Esophagus muscularis mucosa (tissue), 4 donors: ENCODE data around the gene IP6K2. TPM values are rescaled to one million over a fixed set of nuclear protein-coding genes. Genes with fewer than 3 reads are reported as not detected.

Source experiments
- DNase-seq: peaks from one replicate; pipeline ENCODE4 v3.0.0-alpha.2; 2017; ENCODE audit errors: extremely low spot score
- H3K27ac ChIP-seq, 4 donors: fragments of 200-600 bp; sonication (generic); replicated peaks in 1 of 4; 1 replicate in 3 of 4; 2 replicates in 1 of 4; pipeline ENCODE4 v1.5.1; 2016 to 2019; ENCODE audit warnings: mild to moderate bottlenecking in 1 of 4
- H3K27me3 ChIP-seq, 4 donors: fragments of 200-600 bp; sonication (generic); one replicate each; pipeline versions ENCODE4 v1.5.1 to v1.6.0; 2016 to 2019
- H3K36me3 ChIP-seq, 4 donors: fragments of 200-600 bp; sonication (generic); one replicate each; pipeline ENCODE4 v1.5.1; 2016 to 2019
- H3K4me1 ChIP-seq, 4 donors: fragments of 200-600 bp; sonication (generic); one replicate each; pipeline ENCODE4 v1.5.1; 2016 to 2019
- H3K4me3 ChIP-seq, 4 donors: fragments of 200-600 bp; sonication (generic); 1 replicate in 2 of 4; 2 replicates in 2 of 4; pipeline ENCODE4 v1.5.1; 2016 to 2019; ENCODE audit warnings: mild to moderate bottlenecking in 4 of 4, moderate library complexity in 1 of 4
- H3K9me3 ChIP-seq, 4 donors: fragments of 200-600 bp; sonication (generic); 1 replicate in 3 of 4; 2 replicates in 1 of 4; pipeline ENCODE4 v1.5.1; 2016 to 2019
- CTCF ChIP-seq, 3 experiments: fragments of 200-600 bp in 2 of 3; fragments of 450-650 bp in 1 of 3; sonication (generic) in 2 of 3; IDR thresholded peaks; one replicate each; pipeline ENCODE4 v1.5.1; 2017 to 2019; ENCODE audit warnings: antibody characterized with exemption in 3 of 3, mild to moderate bottlenecking in 2 of 3, moderate library complexity in 1 of 3
- EP300 ChIP-seq: sonication (generic); formaldehyde crosslinking; IDR thresholded peaks from one replicate; pipeline ENCODE4 v1.6.1; 2017; ENCODE audit warnings: antibody characterized with exemption
- POLR2A ChIP-seq: fragments of 450-650 bp; IDR thresholded peaks from one replicate; pipeline ENCODE4 v1.6.1; 2017; ENCODE audit warnings: antibody characterized with exemption, moderate library complexity, mild to moderate bottlenecking, low read depth
- POLR2AphosphoS5 ChIP-seq, 2 donors: sonication (generic); formaldehyde crosslinking; IDR thresholded peaks; one replicate each; pipeline ENCODE4 v1.6.1; 2017; ENCODE audit warnings: antibody characterized with exemption in 2 of 2
- WGBS: methylation state at CpG from one replicate; pipeline ENCODE4 v1.1.5; 2018; 5-methylcytosine and 5-hydroxymethylcytosine counted together
- intact Hi-C: fragments of 100-400 bp; cut with DNase I; formaldehyde crosslinking; loops from one replicate; pipeline ENCODE4 v1.15.1; 2023
- total RNA-seq, 4 donors: library from RNA; depleted of rRNA; stranded (reverse); fragments of >200 nt; gene quantifications; one replicate each; pipeline versions ENCODE4 v1.1.0 to v1.2.1, GENCODE V29; 2016

The IP6K2 gene
- total RNA-seq, 4 donors from 2014 or later, result 31.0 to 57.5 (median 41.2) TPM

DNA sequence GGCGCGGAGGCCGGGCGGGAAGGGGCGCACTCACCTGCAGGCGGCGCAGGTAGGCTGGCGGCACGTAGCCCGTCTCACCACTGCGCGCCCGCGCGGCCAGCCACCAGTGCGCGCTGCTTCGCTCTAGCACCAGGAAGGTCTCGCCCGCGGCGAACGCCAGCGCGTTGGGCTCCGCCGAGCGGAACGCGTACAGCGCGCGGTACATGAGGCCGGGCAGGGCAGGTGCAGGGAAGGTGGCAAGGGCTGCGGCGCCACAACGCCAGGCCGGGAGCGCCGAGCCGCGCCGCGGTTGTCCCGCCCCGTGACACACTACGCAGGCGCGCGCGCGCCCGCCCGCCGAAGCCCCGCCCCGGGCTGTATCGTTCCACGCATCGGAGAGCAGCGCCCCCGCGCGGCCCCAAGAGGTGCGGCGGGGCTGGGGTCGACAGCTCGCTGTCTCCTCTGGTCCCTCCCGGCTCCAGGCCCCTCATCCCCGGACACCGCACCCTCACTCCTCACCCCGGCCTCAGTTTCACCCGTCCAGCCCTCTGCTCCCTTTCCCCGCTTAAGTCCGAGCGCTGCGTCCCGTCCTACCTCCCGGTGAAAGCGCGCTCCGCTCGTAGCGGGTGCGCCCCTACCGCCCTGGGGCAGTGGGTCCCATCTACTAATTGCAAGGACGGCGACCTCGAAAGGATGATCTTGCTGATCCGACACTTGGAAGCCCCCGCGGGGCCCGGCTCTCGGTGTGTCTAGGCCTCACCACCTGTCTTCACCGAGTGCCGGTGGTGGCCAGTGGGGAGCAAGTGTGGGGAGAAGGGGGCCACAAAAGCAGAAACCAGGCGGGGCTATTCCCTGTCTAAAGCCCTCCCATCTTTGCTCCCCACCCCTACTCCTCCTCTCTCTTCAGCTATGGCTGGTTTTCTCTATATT lies 31.2 kb downstream of the IP6K2 start, which contains the start of gene NCKIPSD:
Gene NCKIPSD, minus strand, starts transcription at position 313 of the 909 bp plus-strand sequence. Its CDS starts 108 bp downstream, at position 205.
- intact Hi-C loops, result loop anchor here (5.0 kb wide), 1 partner anchor 56 kb away; no protein-coding TSS in a partner anchor
- TF ChIP-seq POLR2AphosphoS5 (IDR thresholded peaks at IDR 0.05) (peak; percentile 78 to 93), POLR2A (peak; percentile 20), CTCF (IDR thresholded peaks at IDR 0.05) (peak; percentile 80 to 89 (median 89)), EP300 (no peak)
- Histone ChIP-seq H3K36me3 (peaks cover 48 to 59% (median 57%) of the 10 kb centered on the region in 4 donors), H3K9me3 (no peaks in the 10 kb centered on the region), H3K27ac (peak within 1 kb of the TSS; percentile 80 to 87 (median 86)), H3K27me3 (no peaks in the 10 kb centered on the region), H3K4me3 (peak within 1 kb of the TSS; percentile 81 to 98 (median 86)), H3K4me1 (peaks cover 38 to 54% (median 49%) of the 10 kb centered on the region in 4 donors)
- peak; percentile 94 for DNase-seq
- 3% methylated on average over 16 of the region's 97 CpGs for WGBS

DNA sequence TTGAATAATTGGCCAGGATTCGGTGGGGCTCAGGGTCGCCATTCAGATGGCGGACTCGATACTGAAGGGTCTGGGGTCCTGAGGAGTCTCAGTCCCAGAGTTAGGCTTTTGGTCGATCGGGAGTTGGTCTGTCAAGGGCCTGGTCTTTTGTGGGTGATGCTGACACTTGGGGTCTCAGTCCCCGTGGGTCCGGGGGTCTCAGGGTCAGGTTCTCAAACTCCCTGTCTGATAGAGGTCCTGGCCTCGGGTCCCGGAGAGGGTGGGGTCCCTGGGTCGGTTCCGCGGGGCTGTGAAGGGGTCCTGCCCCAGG lies 31.8 kb downstream of the IP6K2 start:
- DNase-seq, result no peak
- Histone ChIP-seq H3K27ac (peak overlapping the region; percentile 80 to 87 (median 86)), H3K4me1 (peaks cover 38 to 54% (median 49%) of the 10 kb centered on the region in 4 donors), H3K27me3 (no peaks in the 10 kb centered on the region), H3K9me3 (no peaks in the 10 kb centered on the region), H3K4me3 (peak overlapping the region; percentile 81 to 98 (median 86)), H3K36me3 (peaks cover 45 to 59% (median 57%) of the 10 kb centered on the region in 4 donors)
- WGBS, result 17% methylated on average over 8 of the region's 13 CpGs
- intact Hi-C loops, result loop anchor here (5.0 kb wide), 1 partner anchor 57 kb away; no protein-coding TSS in a partner anchor
- no peak for TF ChIP-seq POLR2AphosphoS5 (IDR thresholded peaks at IDR 0.05)
- no peak for TF ChIP-seq EP300
- TF ChIP-seq POLR2A, result no peak
- TF ChIP-seq CTCF (IDR thresholded peaks at IDR 0.05), result no peak

- Histone ChIP-seq H3K4me1 (peaks cover 38 to 54% (median 49%) of the 10 kb centered on the region in 4 donors), H3K27ac (peak overlapping the region in 1 of 4 donors; percentile 87), H3K36me3 (peaks cover 44 to 59% (median 57%) of the 10 kb centered on the region in 4 donors), H3K4me3 (peak overlapping the region; percentile 81 to 98 (median 86)), H3K9me3 (no peaks in the 10 kb centered on the region), H3K27me3 (no peaks in the 10 kb centered on the region)
- no peak for DNase-seq
- TF ChIP-seq POLR2AphosphoS5 (IDR thresholded peaks at IDR 0.05) (no peak), CTCF (IDR thresholded peaks at IDR 0.05) (no peak), EP300 (no peak), POLR2A (no peak)
- intact Hi-C loops, result loop anchor here (5.0 kb wide), 1 partner anchor 58 kb away; no protein-coding TSS in a partner anchor
- 46% methylated on average over 7 of the region's 7 CpGs for WGBS
Measured at GRCh38 chr3:48684480-48685143, 32.4 kb downstream of the IP6K2 start.

- no peaks in the 10 kb centered on the region for H3K9me3 ChIP-seq
- peaks cover 38 to 54% (median 49%) of the 10 kb centered on the region in 4 donors for H3K4me1 ChIP-seq
- TF ChIP-seq EP300 (no peak), POLR2A (no peak), POLR2AphosphoS5 (IDR thresholded peaks at IDR 0.05) (no peak), CTCF (IDR thresholded peaks at IDR 0.05) (no peak)
- WGBS, result 47% methylated on average over 8 of the region's 8 CpGs
- intact Hi-C loops, result no loop called here
- H3K27ac ChIP-seq, result peak overlapping the region in 1 of 4 donors; percentile 87
- no peak for DNase-seq
- no peaks in the 10 kb centered on the region for H3K27me3 ChIP-seq
- peaks cover 44 to 59% (median 57%) of the 10 kb centered on the region in 4 donors for H3K36me3 ChIP-seq
- peak overlapping the region; percentile 81 to 98 (median 86) for H3K4me3 ChIP-seq
Measured at GRCh38 chr3:48684054-48684349, 33.0 kb downstream of the IP6K2 start.
